ENCODE results near the gene TIRAP. TPM values are rescaled to one million over a fixed set of nuclear protein-coding genes. Genes with fewer than 3 reads are reported as not detected.
A peak's percentile ranks its signal among the peaks of the same experiment; 100 is the strongest.

The TIRAP gene
- total RNA-seq, 1 donor from 2014 or later: 6.0 TPM

DNA sequence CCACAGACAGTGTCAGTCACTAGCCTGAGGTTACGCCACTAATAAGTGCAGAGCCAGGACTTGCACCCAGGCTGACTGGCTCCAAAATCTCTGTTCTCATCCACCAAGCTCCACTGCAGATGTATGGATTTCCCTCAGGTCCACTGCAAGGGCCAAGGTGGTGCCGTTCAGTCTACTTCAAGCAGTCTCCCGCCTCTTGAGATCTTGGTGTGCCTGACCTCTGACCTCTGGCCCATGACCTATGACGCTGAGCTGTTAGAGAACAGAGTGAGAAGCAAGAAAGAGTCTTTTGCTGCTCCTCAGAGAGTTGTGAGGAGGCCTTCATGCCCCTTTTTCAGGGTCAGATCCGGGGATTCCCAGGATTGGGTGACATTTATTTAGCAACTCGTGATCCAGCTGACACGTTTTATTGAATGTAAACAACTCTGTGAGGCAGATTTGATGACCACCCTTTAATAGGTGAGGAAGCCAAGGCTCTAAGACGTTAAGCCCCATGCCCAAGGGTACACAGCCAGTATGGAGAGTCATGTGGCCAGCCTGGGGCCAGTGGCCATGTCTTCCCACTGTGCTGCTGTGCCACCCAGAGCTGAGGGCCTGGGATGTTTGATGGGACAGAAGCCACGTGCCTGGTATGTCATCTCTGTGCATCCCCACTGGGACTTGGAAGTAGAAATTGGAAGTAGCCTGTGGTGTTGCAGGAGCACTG, 46.2 kb downstream of the TIRAP start:
- Histone ChIP-seq H3K4me3 (no peak overlapping the region), H3K9me3 (replicated peaks) (no peaks in the 10 kb centered on the region), H3K36me3 (peaks cover 10% of the 10 kb centered on the region), H3K27ac (replicated peaks) (no peak overlapping the region), H3K4me1 (peaks cover 15% of the 10 kb centered on the region), H3K27me3 (ENCODE audit: low read depth) (no peaks in the 10 kb centered on the region)
- TF ChIP-seq, protein P1, sequence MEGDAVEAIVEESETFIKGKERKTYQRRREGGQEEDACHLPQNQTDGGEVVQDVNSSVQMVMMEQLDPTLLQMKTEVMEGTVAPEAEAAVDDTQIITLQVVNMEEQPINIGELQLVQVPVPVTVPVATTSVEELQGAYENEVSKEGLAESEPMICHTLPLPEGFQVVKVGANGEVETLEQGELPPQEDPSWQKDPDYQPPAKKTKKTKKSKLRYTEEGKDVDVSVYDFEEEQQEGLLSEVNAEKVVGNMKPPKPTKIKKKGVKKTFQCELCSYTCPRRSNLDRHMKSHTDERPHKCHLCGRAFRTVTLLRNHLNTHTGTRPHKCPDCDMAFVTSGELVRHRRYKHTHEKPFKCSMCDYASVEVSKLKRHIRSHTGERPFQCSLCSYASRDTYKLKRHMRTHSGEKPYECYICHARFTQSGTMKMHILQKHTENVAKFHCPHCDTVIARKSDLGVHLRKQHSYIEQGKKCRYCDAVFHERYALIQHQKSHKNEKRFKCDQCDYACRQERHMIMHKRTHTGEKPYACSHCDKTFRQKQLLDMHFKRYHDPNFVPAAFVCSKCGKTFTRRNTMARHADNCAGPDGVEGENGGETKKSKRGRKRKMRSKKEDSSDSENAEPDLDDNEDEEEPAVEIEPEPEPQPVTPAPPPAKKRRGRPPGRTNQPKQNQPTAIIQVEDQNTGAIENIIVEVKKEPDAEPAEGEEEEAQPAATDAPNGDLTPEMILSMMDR (IDR thresholded peaks at IDR 0.05; ENCODE audit: borderline replicate concordance): no peak
- no peak for DNase-seq
- intact Hi-C loops (cut with micrococcal nuclease): no loop called here

- Histone ChIP-seq H3K27me3 (ENCODE audit: low read depth) (no peaks in the 10 kb centered on the region), H3K4me1 (peaks cover 18% of the 10 kb centered on the region), H3K36me3 (peaks cover 10% of the 10 kb centered on the region), H3K27ac (replicated peaks) (no peak overlapping the region), H3K9me3 (replicated peaks) (no peaks in the 10 kb centered on the region), H3K4me3 (no peak overlapping the region)
- intact Hi-C loops (cut with micrococcal nuclease): no loop called here
- TF ChIP-seq, protein P1 (IDR thresholded peaks at IDR 0.05; ENCODE audit: borderline replicate concordance): no peak
- no peak for DNase-seq
Observed at GRCh38 chr11:126329644-126330211, 46.8 kb downstream of the TIRAP start.

DNA sequence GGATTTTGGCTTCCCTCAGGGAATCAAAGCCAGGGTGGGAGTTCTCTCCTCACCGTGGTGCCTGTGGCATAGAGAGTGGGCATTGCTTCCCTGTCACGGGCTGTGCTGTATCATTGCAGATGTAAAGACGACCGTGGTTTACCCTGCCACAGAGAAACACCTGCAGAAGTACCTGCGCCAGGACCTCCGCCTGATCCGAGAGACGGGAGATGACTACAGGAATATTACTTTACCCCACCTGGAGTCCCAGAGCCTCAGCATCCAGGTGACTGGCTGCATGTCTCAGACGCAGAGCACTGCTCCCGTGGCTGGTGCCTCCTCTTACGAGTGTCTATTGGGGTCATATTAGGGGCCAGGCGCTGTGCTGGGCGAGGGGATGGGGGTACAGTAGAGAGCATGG, 48.4 kb downstream of the TIRAP start:
- TF ChIP-seq, protein P1 (IDR thresholded peaks at IDR 0.05; ENCODE audit: borderline replicate concordance): no peak
- H3K27ac ChIP-seq (replicated peaks): no peak overlapping the region
- intact Hi-C loops (cut with micrococcal nuclease): no loop called here
- H3K4me1 ChIP-seq: peaks cover 31% of the 10 kb centered on the region
- no peaks in the 10 kb centered on the region for H3K9me3 ChIP-seq (replicated peaks)
- H3K27me3 ChIP-seq (ENCODE audit: low read depth): no peaks in the 10 kb centered on the region
- no peak overlapping the region for H3K4me3 ChIP-seq
- no peak for DNase-seq
- peaks cover 10% of the 10 kb centered on the region for H3K36me3 ChIP-seq

DNA sequence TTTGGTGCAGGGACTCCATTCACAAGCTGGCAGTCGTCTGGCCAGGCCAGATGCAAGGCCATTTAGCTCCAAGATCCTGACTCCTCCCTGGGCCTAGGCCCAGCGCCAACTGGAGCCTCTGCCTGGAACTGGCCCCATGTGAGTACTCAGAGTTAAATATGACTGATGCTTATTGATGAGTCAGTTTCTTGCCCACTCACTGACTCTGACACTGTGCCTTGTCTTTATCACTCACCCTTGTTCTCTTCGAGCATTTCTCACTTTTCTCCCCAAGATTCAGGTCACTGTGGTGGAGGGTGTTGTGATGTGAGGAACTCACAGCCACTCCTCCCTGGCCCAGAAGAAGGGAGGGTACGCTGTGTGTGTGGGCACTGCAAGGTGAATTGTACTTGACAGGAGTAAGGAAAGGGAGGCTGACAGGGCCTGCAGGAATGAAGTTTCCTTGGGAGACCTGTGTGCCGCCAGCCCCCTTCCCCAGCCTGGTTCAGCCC, 49.4 kb downstream of the TIRAP start:
- TF ChIP-seq, protein P1 (IDR thresholded peaks at IDR 0.05; ENCODE audit: borderline replicate concordance): no peak
- peak overlapping the region; percentile 42 for H3K27ac ChIP-seq (replicated peaks)
- DNase-seq: peak; percentile 77
- intact Hi-C loops (cut with micrococcal nuclease): no loop called here
- H3K9me3 ChIP-seq (replicated peaks): no peaks in the 10 kb centered on the region
- peaks cover 10% of the 10 kb centered on the region for H3K36me3 ChIP-seq
- H3K27me3 ChIP-seq (ENCODE audit: low read depth): no peaks in the 10 kb centered on the region
- H3K4me3 ChIP-seq: no peak overlapping the region
- peaks cover 41% of the 10 kb centered on the region for H3K4me1 ChIP-seq

- intact Hi-C loops (cut with micrococcal nuclease): no loop called here
- Histone ChIP-seq H3K27me3 (ENCODE audit: low read depth) (no peaks in the 10 kb centered on the region), H3K4me3 (no peak overlapping the region), H3K36me3 (peaks cover 10% of the 10 kb centered on the region), H3K27ac (replicated peaks) (no peak overlapping the region), H3K9me3 (replicated peaks) (no peaks in the 10 kb centered on the region), H3K4me1 (peaks cover 50% of the 10 kb centered on the region)
- no peak for DNase-seq
- TF ChIP-seq, protein P1 (IDR thresholded peaks at IDR 0.05; ENCODE audit: borderline replicate concordance): no peak
Observed at GRCh38 chr11:126333142-126333541, 50.2 kb downstream of the TIRAP start.

Data from left ventricle myocardium inferior (tissue), 1 donor.